OCI-M1 (cell line): ENCODE data around the gene NDUFC2.
A peak's percentile ranks its signal among the peaks of the same experiment; 100 is the strongest.
"Not testable (repeated sequence)": the region's sequence is repeated elsewhere in the genome, so short reads cannot be mapped to it uniquely, and the experiment has no call there.

Experiments used
- DNase-seq: peaks from one replicate; lab custom pipeline; 2025; lab: John Stamatoyannopoulos, UW

Gene NDUFC2

DNA sequence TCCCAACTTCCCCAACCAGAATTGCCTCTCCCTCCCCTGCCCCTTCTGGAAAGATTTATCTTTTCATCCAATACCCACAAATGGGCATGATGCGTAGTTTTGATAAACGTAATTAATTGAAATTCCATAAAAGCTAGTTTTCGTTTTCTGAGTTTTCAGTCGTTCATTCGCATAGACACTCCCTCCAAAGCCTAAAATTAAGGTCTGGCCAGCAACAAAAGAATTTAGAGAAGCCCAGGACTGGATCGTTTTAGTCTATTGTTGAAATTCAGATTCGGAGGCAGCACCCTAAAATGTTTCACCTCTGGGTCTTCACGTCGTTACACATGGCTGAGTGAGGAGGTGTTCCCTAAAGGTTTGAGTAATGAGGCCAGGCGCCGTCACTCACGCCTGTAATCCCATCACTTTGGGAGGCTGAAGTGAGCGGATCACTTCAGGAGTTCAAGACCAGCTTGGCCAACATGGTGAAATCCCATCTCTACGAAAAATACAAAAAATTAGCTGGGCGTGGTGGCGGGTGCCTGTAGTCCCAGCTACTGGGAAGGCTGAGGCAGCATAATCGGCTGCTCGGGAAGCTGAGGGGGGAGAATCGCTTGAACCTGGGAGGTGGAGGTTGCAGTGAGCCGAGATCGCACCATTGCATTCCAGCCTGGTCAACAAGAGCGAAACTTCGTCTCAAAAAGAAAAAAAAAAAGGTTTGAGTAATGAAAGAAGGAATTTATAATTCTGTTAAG lies 589 bp upstream of the NDUFC2 start:
- no peak for DNase-seq

DNA sequence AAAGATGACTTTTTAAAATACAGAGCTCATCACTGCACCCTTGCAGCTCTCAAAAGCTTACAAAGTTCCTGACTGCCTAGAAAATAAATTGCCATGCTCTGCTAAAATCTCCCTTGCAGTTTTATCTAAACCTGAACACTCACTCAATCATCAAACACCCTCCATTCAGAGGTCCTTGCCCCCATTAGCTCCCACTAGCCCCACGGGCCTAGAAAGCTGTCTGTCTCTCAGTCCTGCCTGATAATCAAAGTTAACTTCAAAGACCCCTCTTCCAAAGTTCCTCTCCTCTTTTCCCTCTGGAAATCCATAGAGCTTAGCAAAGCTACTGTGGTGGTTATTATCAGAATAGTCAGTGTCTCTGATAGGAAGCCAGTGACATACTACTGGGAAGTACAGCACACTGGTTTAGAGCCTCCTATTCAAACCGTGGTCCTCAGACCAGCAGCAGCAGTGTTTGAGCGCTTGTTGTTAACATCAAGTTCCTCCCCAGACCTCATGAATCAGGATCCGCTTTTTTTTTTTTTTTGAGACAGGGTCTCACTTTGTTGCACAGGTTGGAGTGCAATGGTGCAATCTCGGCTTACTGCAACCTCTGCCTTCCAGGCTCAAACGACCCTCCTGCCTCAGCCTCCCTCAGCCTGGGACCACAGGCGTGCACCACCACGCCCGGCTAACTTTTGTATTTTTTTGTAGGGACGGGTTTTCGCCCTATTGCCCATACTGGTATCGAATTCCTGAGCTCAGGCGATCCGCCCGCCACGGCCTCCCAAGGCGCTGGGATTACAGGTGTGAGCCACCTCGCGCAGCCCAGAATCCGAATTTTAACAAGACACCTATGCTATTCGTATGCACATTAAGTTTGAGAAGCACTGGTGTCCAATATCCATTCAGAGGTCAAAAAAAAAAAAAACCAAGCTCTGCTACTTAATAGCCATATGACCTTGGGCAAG lies 1.2 kb downstream of the NDUFC2 start:
- DNase-seq, result peak; percentile 71

DNA sequence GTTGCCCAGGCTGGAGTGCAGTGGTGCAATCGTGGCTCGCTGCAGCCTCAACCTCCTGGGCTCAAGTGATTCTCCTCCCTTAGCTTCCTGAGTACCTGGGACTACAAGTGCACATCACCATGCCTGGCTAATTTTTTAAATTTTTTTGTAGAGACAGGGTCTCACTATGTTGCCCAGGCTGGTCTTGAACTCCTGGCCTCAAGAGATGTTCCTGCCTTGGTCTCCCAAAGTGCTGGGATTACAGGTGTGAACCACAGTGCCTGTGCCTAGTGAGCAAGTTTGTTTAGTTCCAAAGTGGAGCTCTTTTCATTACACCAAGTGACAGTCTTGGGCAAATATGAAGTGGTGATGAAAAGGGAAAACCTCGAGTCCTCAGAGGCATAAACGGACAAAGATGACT lies 2.1 kb downstream of the NDUFC2 start:
- DNase-seq, result not testable (repeated sequence)

DNA sequence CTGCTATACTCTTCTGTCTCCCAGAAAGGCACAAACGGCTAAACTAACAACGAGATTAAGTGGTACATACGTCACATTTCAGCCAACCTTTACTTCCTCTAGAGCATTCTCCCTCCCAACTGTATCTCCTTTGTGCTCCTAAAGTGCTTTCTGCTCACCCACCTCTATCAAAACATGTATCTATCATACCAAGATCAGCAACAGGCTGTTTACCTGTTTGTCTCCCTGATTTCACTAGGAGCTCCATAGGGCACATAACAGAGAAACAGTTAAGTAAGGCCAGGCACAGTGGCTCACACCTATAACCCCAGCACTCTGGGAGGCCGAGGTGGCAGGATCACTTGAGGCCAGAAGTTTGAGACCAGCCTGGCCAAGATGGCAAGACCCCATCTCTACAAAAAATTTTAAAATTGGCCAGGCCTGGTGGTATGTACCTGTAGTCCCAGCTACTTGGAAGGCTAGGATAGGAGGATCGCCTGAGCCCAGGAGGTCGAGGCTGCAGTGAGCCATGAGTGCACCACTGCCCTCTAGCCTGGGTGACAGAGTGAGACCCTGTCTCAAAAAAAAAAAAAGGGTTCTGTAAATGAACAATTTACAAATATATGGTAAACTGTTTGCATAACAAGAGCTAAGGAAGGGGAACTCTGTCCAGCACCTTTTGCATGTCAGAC lies 2.8 kb downstream of the NDUFC2 start:
- DNase-seq, result peak; percentile 79

DNA sequence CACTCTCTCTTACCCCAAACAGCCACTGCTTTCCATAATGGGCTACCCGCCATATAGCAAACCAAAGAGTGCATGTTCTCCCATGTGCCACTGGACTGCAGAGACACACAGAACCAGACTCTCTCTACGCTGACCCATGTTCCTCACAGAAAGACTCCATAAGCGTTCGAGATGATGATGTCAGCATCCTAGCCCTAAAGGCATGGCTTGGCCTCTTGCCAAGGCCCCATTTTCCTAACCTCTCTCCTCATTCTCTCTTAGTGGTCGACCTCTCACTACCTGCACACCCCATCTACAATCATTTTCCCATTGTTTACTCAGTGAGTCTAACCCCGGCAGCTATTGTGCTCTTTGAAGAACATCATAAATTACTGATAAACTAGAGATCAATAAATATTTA lies 4.9 kb downstream of the NDUFC2 start:
- DNase-seq, result no peak

DNA sequence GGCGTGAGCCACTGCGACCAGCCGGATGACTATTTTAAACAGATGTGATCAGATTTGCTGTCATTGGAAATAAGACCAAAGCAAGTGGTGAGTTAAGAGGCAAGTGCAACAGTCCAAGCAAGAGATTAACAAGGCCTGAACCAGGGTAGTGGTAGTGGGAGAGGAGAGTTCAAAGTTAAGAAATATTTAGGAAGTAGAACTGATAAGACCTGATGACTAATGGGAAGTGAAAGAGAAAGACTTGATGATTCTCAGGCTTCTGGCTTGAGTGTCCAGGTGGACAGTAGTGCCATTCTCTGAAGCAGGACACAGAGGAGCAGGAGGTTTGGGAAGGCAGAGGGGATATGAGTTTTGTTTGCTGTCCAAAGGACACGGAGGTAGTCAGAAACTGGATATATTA lies 7.2 kb downstream of the NDUFC2 start:
- no peak for DNase-seq

DNA sequence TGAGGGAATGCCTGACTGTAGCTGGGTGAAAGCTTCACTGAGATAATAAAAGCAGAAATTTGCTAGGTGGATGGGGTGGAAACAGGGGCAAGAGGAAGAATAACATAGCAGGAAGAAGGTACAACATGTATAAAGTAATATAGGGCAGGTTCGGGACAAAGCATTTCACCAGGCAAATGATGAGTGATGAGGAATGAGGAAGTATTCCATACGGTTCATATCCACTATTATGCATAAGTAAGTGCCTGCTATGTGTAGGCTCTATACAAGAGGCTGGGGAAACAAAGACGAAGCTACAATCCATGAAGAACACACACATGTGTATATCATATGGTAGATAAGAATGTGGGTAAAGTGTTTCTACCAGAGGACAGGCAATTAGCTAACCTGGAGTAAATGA lies 7.9 kb downstream of the NDUFC2 start:
- no peak for DNase-seq

DNA sequence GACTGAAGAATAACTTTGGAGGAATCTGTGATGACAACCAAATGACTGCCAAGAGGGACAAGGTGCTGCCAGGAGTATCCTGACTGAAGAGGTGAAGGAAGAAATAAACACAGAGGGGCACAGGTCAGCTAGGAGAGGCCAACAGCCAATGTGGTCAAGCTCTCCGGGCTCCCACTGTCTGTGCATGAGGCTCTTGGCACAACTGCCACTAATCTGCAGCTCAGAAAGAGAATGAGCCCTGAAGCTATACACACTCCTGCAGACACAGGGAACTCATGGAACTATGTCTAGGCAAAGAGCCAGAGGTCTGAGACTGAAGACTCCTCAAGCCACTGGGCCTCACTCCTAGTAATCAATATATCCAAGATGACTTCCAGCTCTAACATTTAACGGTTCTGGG lies 9.0 kb downstream of the NDUFC2 start:
- DNase-seq, result no peak

DNA sequence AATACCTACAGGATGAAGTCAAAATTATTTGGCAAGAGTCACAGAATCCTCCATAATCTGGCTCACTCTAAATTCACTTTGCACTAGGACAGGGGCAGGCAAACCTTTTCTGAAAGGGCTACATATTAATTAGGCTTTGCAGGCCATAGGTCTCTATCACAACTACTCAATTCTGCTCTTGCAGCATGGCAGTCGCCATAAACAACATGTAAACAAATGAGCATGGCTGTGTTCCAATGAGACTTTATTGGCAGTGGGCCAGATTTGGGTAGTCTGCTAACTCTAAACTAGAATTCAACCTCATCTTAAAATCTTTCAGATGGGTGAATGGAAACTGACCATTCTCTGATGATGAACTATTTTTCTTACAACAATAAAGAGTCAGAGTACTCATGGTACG lies 10.2 kb downstream of the NDUFC2 start:
- DNase-seq, result no peak

DNA sequence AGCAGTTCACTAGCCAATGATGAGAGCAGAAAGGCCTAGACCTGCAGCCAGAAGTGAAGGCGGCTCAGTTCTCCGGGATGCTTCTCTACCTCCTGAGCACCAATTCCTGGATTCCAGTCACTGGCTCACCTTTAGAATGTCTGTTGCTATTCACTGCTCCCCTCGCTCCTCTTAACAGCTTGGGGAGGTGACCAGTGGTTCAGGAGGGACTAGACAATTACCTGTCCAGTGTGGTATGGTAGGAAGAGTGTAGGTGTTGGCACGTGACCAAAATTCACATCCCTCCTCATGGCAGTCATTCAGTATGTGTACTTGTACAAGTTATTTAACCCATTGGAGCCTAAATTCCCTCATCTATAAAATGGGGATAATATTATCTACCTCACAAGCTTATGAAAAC lies 12.0 kb downstream of the NDUFC2 start:
- no peak for DNase-seq

DNA sequence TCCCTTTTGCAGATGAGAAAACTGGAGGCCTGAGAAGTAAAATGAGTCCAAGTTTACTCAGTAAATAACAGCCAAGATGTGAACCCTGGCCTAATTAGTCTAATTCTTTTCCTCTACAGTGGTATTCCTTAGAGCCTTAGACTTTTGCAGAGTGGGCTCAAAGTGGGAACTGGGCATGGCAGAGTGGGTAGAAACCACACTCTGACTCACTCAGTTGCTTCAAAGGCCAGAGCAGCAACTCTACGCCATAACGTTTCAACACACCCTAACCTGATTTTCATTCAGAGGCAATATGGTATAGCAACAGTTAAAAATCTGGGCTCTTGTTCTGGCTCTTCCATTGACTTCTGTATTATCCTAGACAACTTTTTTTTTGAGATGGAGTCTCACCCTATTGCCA lies 13.2 kb downstream of the NDUFC2 start:
- no peak for DNase-seq

DNA sequence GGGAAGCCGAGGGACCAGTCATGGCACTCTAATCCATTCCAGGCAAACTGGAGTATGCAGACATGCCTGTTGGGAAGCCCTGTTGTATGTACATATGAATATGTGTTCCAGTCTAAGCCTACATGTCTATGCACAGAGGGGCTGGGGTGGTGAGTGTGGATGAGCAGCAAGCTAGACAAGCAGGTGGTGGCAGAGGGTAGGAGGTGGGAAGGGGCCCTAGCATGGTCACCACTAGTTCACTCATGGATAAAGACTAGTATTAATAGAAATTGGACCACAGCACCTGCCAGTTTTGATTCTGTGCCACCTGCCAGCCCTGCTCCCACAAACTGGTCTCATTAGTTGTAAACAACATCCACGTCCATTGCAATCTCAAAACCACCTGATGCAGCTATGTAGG lies 14.5 kb downstream of the NDUFC2 start:
- no peak for DNase-seq

DNA sequence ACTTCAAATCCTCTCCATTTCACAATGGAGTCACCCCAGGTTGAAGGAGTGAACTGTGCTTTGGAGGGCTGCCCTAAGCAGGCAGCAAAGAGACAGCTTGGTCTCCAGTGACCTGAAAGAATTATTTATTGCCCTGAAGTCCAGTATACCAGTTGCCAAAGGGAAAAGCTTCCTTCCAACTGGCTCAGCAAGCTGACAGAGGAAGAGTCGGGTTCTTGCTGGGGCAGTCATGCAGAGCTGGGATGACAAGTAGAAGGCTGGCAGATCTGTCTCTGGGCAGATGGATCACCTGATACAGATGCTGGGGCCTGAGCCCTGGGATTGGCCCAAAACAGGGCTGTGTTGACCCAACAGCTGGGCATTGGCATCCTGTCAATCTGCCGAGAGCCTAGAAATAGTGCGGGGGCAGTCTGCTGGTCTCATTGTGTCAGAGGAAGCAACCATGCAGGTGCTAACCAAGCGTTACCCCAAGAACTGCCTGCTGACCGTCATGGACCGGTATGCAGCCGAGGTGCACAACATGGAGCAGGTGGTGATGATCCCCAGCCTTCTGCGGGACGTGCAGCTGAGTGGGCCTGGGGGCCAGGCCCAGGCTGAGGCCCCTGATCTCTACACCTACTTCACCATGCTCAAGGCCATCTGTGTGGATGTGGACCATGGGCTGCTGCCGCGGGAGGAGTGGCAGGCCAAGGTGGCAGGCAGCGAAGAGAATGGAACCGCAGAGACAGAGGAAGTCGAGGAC lies 16.1 kb downstream of the NDUFC2 start, which contains the start of gene THRSP:
THRSP (plus strand) TSS at position 422 of the 742 bp plus-strand sequence; CDS start at position 443, 21 bp downstream.
- no peak for DNase-seq

DNA sequence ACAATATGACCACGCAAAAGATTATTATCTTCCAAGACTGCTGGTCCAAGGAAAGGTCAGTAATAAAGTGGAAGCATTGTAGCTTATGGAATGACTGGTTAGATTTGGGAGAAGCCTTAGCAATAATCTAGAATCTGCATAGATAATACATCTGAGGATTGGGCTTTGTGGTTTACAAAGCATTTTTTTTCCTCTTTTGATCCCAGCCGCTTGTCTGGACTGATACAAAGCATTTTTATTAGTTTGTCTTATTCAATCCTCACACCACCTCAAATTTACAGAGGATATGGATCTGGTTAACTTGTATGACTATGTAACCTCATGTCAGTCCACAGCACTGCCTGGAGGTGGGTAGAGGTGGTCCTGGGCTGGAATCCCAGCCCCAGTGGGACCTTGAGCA lies 17.0 kb downstream of the NDUFC2 start:
- DNase-seq, result peak; percentile 53

DNA sequence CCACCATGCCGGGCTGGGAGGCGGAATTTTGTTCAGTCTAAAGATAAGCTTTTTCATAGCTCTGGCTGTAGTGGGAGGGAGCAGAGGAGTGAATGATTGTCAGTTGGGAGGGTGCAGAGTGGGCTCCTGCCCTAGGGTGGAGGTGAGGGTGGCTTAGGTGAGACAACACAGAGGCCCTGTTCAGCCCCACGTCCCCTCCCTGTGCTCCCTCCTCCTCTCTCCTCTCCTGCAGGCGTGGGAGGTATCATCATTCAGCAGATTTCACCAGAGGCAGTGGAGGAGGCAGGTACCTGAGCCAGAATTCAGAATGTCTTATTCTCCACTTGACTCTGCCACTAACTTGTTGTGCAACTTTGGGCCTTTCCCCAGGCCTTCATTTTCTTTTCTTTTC lies 17.7 kb downstream of the NDUFC2 start:
- DNase-seq, result peak; percentile 77

DNA sequence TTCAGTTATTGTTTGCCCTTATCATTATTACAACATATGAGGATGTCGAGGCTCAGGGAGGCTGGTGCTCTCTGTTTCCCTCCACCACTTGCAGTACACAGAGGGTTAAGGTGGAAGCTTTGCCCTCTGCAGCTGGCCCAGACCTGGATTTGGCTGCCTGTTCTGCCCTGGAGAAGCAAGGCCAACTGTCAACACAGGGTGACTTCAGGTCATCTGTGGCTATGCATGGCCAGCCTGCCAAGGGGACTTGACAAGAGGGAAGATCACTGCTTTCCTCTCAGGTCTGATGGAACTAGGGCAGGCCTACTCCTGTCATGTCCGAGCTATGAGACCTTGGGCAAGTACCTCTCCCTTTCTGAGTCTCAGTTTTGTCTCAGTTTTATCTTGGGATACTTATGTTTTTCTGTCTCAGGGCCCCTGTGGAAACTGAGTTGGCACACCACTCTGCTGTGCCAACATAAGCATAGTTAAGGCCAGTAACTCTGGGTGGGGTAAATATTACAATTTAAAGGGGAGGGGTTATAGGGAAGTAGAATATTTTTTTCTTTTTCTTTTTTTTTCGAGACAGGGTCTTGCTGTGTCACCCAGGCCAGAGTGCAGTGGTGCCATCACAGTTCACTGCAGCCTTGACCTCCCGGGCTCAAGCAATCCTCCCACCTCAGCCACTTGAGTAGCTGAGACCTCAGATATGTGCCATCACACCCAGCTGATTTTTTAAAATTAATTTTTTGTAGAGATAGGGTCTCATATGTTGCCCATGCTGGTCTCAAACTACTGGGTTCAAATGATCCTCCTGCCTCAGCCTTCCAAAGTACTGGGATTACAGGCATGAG lies 18.4 kb downstream of the NDUFC2 start:
- peak; percentile 69 for DNase-seq

DNA sequence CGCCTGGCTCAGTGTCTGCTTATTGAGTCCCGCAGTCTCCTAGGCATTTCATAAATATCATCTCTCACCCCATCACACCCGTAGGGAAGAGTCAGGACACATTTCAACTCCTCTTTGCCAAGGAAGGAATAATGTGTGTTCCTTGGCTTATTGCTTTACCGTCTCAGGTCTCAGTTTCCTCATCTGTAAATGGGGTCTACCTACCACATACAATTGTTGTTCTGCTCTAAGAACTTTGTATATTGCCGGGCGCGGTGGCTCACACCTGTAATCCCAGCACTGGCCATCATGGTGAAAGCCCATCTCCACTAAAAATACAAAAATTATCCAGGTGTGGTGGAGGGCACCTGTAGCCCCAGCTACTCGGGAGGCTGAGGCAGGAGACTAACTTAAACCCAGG lies 19.1 kb downstream of the NDUFC2 start:
- DNase-seq, result no peak

DNA sequence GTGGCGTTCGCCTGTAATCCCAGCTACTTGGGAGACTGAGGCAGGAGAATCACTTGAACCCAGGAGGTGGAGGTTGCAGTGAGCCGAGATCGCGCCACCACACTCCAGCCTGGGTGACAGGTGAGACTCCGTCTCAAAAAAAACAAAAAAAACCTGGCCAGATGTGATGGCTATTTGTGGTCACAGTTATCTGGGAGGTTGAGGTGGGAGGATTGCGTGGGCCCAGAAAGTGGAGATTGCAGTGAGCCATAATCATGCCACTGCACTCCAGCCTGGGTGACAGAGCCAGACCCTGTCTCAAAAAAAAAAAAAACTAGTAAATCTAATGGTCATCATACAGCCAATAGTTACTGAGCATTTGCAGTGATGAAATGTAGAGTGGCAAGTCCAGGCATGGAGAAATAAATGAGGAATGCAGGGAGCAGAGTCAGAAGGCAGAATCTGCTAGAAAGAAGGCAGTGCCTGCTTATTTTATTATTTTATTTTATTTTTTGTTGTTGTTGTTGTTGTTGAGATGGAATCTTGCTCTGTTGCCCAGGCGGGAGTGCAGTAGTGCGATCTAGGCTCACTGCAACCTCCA lies 19.8 kb downstream of the NDUFC2 start:
- DNase-seq, result not testable (repeated sequence)

DNA sequence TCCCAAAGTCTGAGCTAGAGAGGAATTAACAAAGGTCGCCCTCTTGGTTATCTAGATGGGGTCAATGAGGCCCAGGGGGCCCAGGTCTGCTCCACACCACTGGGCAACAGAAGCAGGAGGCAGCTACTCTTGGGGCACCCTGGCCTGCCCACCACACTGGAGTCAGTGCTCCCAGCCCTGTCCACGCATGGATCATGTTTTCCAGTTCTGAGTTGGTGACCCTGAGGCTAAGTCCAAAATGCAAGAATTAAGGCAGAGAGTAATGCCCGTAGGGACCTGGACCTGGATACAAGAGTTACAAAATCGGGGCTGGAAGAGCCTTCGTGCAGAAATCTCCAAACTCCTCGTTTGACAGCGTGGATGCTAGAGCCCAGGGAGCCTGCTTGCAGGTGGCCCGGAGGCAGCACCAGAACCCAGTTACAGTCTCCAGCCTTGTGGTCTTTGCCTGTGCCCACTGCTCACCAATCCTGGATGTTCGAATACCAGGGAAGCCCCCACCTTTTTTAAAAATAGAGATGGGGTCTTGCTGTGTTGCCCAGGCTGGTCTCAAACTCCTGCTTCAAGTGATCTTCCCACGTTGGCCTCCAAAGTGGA lies 22.1 kb downstream of the NDUFC2 start:
- DNase-seq, result no peak

DNA sequence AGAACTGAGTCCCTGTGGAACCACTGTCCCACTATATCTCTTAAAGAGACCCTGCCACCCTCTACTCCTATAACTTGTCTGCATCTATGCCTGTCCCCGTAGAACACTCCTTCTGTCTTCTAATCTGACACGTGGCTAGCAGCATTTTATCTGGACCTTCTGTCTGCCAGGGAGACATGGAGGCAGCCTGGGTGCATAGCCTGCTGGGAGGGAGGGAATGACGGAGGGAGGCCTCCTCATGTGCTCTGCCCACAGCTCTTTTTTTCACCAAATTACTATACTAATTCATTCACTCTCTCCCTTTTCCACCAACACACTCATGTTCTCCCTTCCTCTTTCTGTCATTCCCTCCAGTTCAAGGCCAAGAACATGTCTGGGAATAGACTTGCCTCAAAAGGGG lies 23.6 kb downstream of the NDUFC2 start:
- peak; percentile 65 for DNase-seq
